OCI-LY7 (cell line): ENCODE results near the gene NCKAP5L.
"Not testable (repeated sequence)": the region's sequence is repeated elsewhere in the genome, so short reads cannot be mapped to it uniquely, and the experiment has no call there.

Source experiments
- CTCF ChIP-seq: fragments of 200-600 bp; sonication (generic); conservative IDR thresholded peaks from 2 replicates; pipeline ENCODE4 v1.5.1; 2014; ENCODE audit warnings: mild to moderate bottlenecking, antibody characterized with exemption, low read length, moderate library complexity, mixed read lengths
- EZH2phosphoT487 ChIP-seq: fragments of 200-600 bp; sonication (generic); IDR thresholded peaks from 2 replicates; pipeline ENCODE4 v1.6.1; 2018; ENCODE audit warnings: low read depth, borderline replicate concordance, mild to moderate bottlenecking, mixed run types, antibody characterized with exemption, low read length, moderate library complexity, mixed read lengths

GRCh38 chr12:49780914-49781313 is 47.3 kb downstream of the NCKAP5L start:
- TF ChIP-seq CTCF, EZH2phosphoT487: not testable (repeated sequence)
